HEK293 (cell line): Measurements from ENCODE around the gene RCOR1.

ENCODE experiments used
- CTCF ChIA-PET: fragments of 350-600 bp; formaldehyde crosslinking; extraction: SDS; loops from one replicate; lab custom pipeline; 2021; ENCODE audit warnings: antibody characterized with exemption; lab: Yijun Ruan, JAX
- POLR2A ChIA-PET: fragments of 300-600 bp; formaldehyde crosslinking; extraction: SDS; loops from one replicate; lab custom pipeline; 2020; ENCODE audit warnings: antibody characterized with exemption, inconsistent platforms; lab: Yijun Ruan, JAX
- H3K27ac ChIP-seq: fragments of 200-500 bp; sonication (Bioruptor generic); 2 replicates; pipeline ENCODE4 v1.5.1; 2014; ENCODE audit warnings: low read depth, low read length, control low read depth, inconsistent platforms; ENCODE audit errors: extremely low read depth
- H3K36me3 ChIP-seq, 2 experiments: fragments of 200-500 bp in 1 of 2; sonication (Bioruptor generic) in 1 of 2; 1 replicate in 1 of 2; 2 replicates in 1 of 2; pipeline ENCODE4 v1.5.1; 2014 to 2017; ENCODE audit warnings: inconsistent platforms in 2 of 2, low read length in 2 of 2; ENCODE audit not compliant: control insufficient read depth in 2 of 2, insufficient read depth in 1 of 2
- H3K4me1 ChIP-seq: fragments of 200-500 bp; sonication (Bioruptor generic); 2 replicates; pipeline ENCODE4 v1.5.1; 2014; ENCODE audit warnings: mild to moderate bottlenecking, low read length, inconsistent platforms; ENCODE audit not compliant: control insufficient read depth, insufficient read depth
- H3K4me3 ChIP-seq: 2 replicates; pipeline ENCODE4 v1.5.1; 2011; ENCODE audit warnings: low read depth, mild to moderate bottlenecking, control low read depth, low read length, moderate library complexity
- H3K9me3 ChIP-seq: fragments of 200-500 bp; sonication (Bioruptor generic); 2 replicates; pipeline ENCODE4 v1.5.1; 2014; ENCODE audit warnings: low read depth, low read length, inconsistent platforms; ENCODE audit not compliant: control insufficient read depth, insufficient read depth
- BCL11A ChIP-seq: fragments of 450-650 bp; formaldehyde crosslinking; IDR thresholded peaks from 2 replicates; pipeline ENCODE4 v1.5.1; 2016; ENCODE audit warnings: low read depth, missing biosample characterization, missing genetic modification characterization
- EGR2 ChIP-seq: fragments of 450-650 bp; formaldehyde crosslinking; IDR thresholded peaks from 2 replicates; pipeline ENCODE4 v1.5.1; 2016; ENCODE audit warnings: low read depth, missing biosample characterization, missing genetic modification characterization
- HOXD13 ChIP-seq: sonication (generic); formaldehyde crosslinking; IDR thresholded peaks from 2 replicates; pipeline ENCODE4 v1.8.0; 2022; ENCODE audit warnings: missing genetic modification reagents, borderline replicate concordance
- KLF10 ChIP-seq: fragments of 450-650 bp; IDR thresholded peaks from 2 replicates; pipeline ENCODE4 v1.5.1; 2018; ENCODE audit warnings: missing biosample characterization, mild to moderate bottlenecking, missing genetic modification characterization
- SP3 ChIP-seq: fragments of 450-650 bp; formaldehyde crosslinking; IDR thresholded peaks from 2 replicates; pipeline ENCODE4 v1.5.1; 2016; ENCODE audit warnings: missing biosample characterization, missing genetic modification characterization
- WT1 ChIP-seq: fragments of 450-650 bp; formaldehyde crosslinking; IDR thresholded peaks from 2 replicates; pipeline ENCODE4 v1.5.1; 2016; ENCODE audit warnings: missing biosample characterization, missing genetic modification characterization
- ZBTB7A ChIP-seq: fragments of 450-650 bp; formaldehyde crosslinking; IDR thresholded peaks from 2 replicates; pipeline ENCODE4 v1.5.1; 2016; ENCODE audit warnings: low read depth, missing biosample characterization, missing genetic modification characterization
- ZFP3 ChIP-seq: fragments of 450-650 bp; formaldehyde crosslinking; IDR thresholded peaks from 2 replicates; pipeline ENCODE4 v1.5.1; 2016; ENCODE audit warnings: low read depth, missing biosample characterization, missing genetic modification characterization
- ZFP37 ChIP-seq: fragments of 450-650 bp; formaldehyde crosslinking; IDR thresholded peaks from 2 replicates; pipeline ENCODE4 v1.5.1; 2016; ENCODE audit warnings: missing biosample characterization, missing genetic modification characterization
- ZNF121 ChIP-seq: fragments of 450-650 bp; formaldehyde crosslinking; IDR thresholded peaks from 2 replicates; pipeline ENCODE4 v1.5.1; 2016; ENCODE audit warnings: missing biosample characterization, missing genetic modification characterization
- ZNF133 ChIP-seq: fragments of 450-650 bp; formaldehyde crosslinking; IDR thresholded peaks from 2 replicates; pipeline ENCODE4 v1.5.1; 2016; ENCODE audit warnings: missing biosample characterization, missing genetic modification characterization
- ZNF335 ChIP-seq: fragments of 450-650 bp; formaldehyde crosslinking; conservative IDR thresholded peaks from 2 replicates; pipeline ENCODE4 v1.5.1; 2016; ENCODE audit warnings: missing biosample characterization, missing genetic modification characterization
- ZNF341 ChIP-seq: fragments of 450-650 bp; formaldehyde crosslinking; IDR thresholded peaks from 2 replicates; pipeline ENCODE4; 2016; ENCODE audit warnings: low read depth, missing biosample characterization, missing genetic modification characterization
- ZNF404 ChIP-seq: fragments of 450-650 bp; formaldehyde crosslinking; IDR thresholded peaks from 2 replicates; pipeline ENCODE4 v1.5.1; 2017; ENCODE audit warnings: missing biosample characterization, missing genetic modification characterization
- ZNF416 ChIP-seq: fragments of 450-650 bp; formaldehyde crosslinking; IDR thresholded peaks from 2 replicates; pipeline ENCODE4 v1.5.1; 2016; ENCODE audit warnings: missing biosample characterization, missing genetic modification characterization
- ZNF473 ChIP-seq: fragments of 450-650 bp; formaldehyde crosslinking; IDR thresholded peaks from 2 replicates; pipeline ENCODE4 v1.5.1; 2017; ENCODE audit warnings: missing biosample characterization, missing genetic modification characterization
- ZNF529 ChIP-seq: fragments of 450-650 bp; formaldehyde crosslinking; IDR thresholded peaks from 2 replicates; pipeline ENCODE4 v1.5.1; 2017; ENCODE audit warnings: missing genetic modification characterization, missing biosample characterization; ENCODE audit not compliant: insufficient replicate concordance
- ZNF530 ChIP-seq: fragments of 450-650 bp; formaldehyde crosslinking; IDR thresholded peaks from 2 replicates; pipeline ENCODE4 v1.5.1; 2016; ENCODE audit warnings: low read depth, missing biosample characterization, missing genetic modification characterization
- ZNF677 ChIP-seq: fragments of 450-650 bp; IDR thresholded peaks from 2 replicates; pipeline ENCODE4 v1.5.0; 2018; ENCODE audit warnings: missing biosample characterization, mild to moderate bottlenecking, missing genetic modification characterization, moderate library complexity
- TF ChIP-seq, protein P1 (sequence below): fragments of 450-650 bp; formaldehyde crosslinking; IDR thresholded peaks from 2 replicates; pipeline ENCODE4 v1.5.1; 2016; ENCODE audit warnings: missing biosample characterization, missing genetic modification characterization
- TF ChIP-seq, protein P2 (sequence below): fragments of 450-650 bp; formaldehyde crosslinking; IDR thresholded peaks from 2 replicates; pipeline ENCODE4 v1.5.1; 2016; ENCODE audit warnings: missing biosample characterization, missing genetic modification characterization
- TF ChIP-seq, protein P3 (sequence below): fragments of 450-650 bp; formaldehyde crosslinking; IDR thresholded peaks from 2 replicates; pipeline ENCODE4 v1.5.1; 2016; ENCODE audit warnings: missing biosample characterization, missing genetic modification characterization, borderline replicate concordance

RCOR1 gene

DNA sequence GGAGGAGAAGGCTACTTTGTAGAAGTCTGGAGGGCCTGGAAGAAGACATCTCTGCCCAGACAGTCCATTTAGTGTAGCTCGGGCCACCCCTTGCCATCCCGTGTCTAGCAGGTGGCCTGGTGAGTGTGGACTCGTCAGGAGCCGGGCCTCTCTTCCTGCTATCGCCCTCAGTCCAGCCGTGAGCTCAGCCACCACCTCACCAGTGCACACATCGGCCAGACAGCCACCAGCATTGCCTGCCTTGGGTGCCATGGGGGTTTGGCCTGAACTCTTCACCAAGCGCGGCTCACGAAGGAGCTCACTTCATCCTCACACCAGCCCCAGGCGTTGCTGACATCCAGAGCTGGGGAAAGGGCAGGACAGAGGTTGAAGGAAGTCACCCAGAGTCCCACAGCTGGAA is 165.2 kb downstream of the RCOR1 start (continued):
- TF ChIP-seq, protein P1, sequence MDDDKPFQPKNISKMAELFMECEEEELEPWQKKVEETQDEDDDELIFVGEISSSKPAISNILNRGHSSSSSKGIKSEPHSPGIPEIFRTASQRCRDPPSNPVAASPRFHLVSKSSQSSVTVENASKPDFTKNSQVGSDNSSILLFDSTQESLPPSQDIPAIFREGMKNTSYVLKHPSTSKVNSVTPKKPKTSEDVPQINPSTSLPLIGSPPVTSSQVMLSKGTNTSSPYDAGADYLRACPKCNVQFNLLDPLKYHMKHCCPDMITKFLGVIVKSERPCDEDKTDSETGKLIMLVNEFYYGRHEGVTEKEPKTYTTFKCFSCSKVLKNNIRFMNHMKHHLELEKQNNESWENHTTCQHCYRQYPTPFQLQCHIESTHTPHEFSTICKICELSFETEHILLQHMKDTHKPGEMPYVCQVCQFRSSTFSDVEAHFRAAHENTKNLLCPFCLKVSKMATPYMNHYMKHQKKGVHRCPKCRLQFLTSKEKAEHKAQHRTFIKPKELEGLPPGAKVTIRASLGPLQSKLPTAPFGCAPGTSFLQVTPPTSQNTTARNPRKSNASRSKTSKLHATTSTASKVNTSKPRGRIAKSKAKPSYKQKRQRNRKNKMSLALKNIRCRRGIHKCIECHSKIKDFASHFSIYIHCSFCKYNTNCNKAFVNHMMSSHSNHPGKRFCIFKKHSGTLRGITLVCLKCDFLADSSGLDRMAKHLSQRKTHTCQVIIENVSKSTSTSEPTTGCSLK (tag by site-specific recombination), result no peak
- TF ChIP-seq, all 188 proteins: peak for 0

DNA sequence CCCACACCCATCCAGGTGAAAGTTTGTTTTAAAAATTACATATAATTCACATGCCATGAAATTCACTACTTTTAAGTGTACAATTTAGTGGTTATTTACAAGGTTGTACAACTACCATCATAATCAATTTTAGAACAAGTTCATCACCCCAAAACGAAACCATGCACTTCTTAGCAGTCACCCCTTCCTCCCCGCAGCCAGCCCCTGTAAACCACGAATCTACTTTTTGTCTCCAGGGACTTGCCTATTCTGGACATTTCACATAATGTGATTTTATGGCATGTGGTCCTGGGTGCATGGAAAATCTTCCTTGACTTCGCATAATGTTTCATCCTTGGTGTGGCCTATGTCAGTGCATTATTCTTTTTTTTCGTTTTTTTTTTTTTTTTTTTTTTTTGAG is 165.6 kb downstream of the RCOR1 start:
- Histone ChIP-seq H3K4me1 (no peaks in the 10 kb centered on the region), H3K4me3 (no peak overlapping the region), H3K9me3 (no peaks in the 10 kb centered on the region), H3K36me3 (no peaks in the 10 kb centered on the region), H3K27ac (no peak overlapping the region)
- ChIA-PET POLR2A (no interaction called here), CTCF (no interaction called here)
- no peak for TF ChIP-seq ZNF473
- TF ChIP-seq ZFP37, result no peak
- TF ChIP-seq, protein P2, sequence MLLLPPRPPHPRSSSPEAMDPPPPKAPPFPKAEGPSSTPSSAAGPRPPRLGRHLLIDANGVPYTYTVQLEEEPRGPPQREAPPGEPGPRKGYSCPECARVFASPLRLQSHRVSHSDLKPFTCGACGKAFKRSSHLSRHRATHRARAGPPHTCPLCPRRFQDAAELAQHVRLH (tag by site-specific recombination), result no peak
- TF ChIP-seq ZFP3 (tag by site-specific recombination), result no peak
- TF ChIP-seq WT1, result no peak
- no peak for TF ChIP-seq ZNF416 (tag by site-specific recombination)
- TF ChIP-seq ZNF530 (tag by site-specific recombination), result no peak
- TF ChIP-seq BCL11A, result no peak
- TF ChIP-seq HOXD13 (CRISPR knock-in tag), result no peak
- TF ChIP-seq ZBTB7A (tag by site-specific recombination), result no peak
- TF ChIP-seq ZNF404, result no peak
- no peak for TF ChIP-seq ZNF121 (tag by site-specific recombination)
- no peak for TF ChIP-seq ZNF677 (tag by site-specific recombination)
- no peak for TF ChIP-seq ZNF529 (tag by site-specific recombination)

DNA sequence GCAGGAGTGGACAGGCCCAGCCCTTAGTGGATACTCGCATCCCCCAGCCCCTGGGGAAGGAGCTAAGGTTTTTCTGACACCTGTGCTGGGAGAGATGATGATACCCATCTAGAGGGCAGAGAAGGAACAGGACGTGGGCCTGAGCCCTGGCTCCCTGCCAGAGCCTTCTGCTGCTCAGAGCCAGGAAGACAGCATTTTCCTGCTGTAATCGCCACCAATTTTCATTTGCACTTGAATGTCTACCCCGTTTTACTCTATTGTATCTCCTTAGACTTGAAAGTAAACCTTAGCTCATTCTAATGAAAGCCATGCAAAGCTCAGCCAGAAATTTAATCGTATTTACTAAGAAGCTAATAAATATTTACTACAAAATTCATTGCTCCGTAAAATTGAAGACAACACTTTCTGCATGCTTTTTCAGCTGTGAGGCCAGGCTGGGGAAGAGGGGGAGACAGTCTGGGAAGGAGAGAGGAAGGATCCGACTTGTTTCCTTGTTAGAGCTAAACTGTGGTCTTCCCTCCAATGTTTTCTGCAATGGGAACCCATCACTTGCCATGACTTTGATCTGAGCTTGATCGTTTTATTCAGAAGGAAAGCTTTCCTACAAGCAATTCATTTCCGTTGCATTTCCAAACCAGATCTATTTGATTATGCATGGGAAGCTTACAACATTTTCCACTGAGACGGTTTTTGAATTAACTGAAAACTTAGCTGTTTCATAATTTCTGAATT is 167.2 kb downstream of the RCOR1 start:
- POLR2A ChIA-PET, result no interaction called here
- Histone ChIP-seq H3K9me3 (no peaks in the 10 kb centered on the region), H3K36me3 (no peaks in the 10 kb centered on the region), H3K4me1 (no peaks in the 10 kb centered on the region)
- TF ChIP-seq ZNF335 (tag by site-specific recombination) (no peak), ZNF133 (tag by site-specific recombination) (no peak), EGR2 (tag by site-specific recombination) (no peak), ZNF341 (no peak), KLF10 (tag by site-specific recombination) (no peak), SP3 (tag by site-specific recombination) (no peak)
- TF ChIP-seq, protein P3, sequence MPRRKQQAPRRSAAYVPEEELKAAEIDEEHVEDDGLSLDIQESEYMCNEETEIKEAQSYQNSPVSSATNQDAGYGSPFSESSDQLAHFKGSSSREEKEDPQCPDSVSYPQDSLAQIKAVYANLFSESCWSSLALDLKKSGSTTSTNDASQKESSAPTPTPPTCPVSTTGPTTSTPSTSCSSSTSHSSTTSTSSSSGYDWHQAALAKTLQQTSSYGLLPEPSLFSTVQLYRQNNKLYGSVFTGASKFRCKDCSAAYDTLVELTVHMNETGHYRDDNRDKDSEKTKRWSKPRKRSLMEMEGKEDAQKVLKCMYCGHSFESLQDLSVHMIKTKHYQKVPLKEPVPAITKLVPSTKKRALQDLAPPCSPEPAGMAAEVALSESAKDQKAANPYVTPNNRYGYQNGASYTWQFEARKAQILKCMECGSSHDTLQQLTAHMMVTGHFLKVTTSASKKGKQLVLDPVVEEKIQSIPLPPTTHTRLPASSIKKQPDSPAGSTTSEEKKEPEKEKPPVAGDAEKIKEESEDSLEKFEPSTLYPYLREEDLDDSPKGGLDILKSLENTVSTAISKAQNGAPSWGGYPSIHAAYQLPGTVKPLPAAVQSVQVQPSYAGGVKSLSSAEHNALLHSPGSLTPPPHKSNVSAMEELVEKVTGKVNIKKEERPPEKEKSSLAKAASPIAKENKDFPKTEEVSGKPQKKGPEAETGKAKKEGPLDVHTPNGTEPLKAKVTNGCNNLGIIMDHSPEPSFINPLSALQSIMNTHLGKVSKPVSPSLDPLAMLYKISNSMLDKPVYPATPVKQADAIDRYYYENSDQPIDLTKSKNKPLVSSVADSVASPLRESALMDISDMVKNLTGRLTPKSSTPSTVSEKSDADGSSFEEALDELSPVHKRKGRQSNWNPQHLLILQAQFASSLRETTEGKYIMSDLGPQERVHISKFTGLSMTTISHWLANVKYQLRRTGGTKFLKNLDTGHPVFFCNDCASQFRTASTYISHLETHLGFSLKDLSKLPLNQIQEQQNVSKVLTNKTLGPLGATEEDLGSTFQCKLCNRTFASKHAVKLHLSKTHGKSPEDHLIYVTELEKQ (tag by site-specific recombination), result no peak
- TF ChIP-seq, all 188 proteins: peak for 0
- CTCF ChIA-PET, result interaction anchor here (0.9 to 1.3 kb wide), 2 partner anchors 65 to 533 kb away, joined by 4 to 5 read pairs; no protein-coding TSS in a partner anchor
- Histone ChIP-seq H3K27ac (no peak overlapping the region), H3K4me3 (no peak overlapping the region)
